ENCODE measurements around the gene ING3. TPM values are rescaled to one million over a fixed set of nuclear protein-coding genes. Genes with fewer than 3 reads are reported as not detected.
A peak's percentile ranks its signal among the peaks of the same experiment; 100 is the strongest.

ING3 gene
- total RNA-seq, 4 donors from 2014 or later, result 12.6 to 19.4 (median 14.9) TPM

DNA sequence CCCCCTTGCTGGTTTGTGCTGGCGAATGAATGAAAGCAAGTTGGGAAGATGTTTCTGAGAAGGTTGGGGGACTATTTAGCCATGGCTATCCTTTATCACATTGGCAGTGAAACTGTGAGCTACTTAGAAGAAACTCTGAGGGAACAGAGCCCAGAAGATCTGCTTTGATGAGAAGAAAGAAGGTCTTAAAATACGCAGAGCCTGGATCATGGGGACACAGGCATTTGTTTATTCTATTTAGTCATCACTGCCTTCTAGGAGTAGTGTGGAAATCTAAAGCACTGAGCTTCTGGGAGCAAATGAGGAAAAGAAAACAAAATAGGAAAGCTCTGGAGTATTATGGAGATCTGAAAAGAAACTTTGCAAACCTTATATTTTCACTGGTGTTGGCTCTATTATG, 66.4 kb downstream of the ING3 start:
- Histone ChIP-seq H3K27ac (replicated peaks in 1 of 4) (peak overlapping the region in 3 of 4 donors; percentile 22 to 48 (median 35)), H3K27me3 (no peaks in the 10 kb centered on the region), H3K9me3 (no peaks in the 10 kb centered on the region), H3K4me3 (no peak overlapping the region), H3K36me3 (no peaks in the 10 kb centered on the region), H3K4me1 (peaks cover 41 to 59% (median 54%) of the 10 kb centered on the region in 4 donors)
- 74% methylated on average over 2 of the region's 2 CpGs for WGBS
- TF ChIP-seq POLR2A (IDR thresholded peaks at IDR 0.05; ENCODE audit: low read depth), result no peak
- no peak for TF ChIP-seq EP300 (IDR thresholded peaks at IDR 0.05)
- TF ChIP-seq POLR2AphosphoS5 (IDR thresholded peaks at IDR 0.05), result peak; percentile 9 to 20
- no peak for TF ChIP-seq CTCF (IDR thresholded peaks at IDR 0.05)
- DNase-seq (ENCODE audit: extremely low spot score), result no peak
- intact Hi-C loops (cut with DNase I), result no loop called here

DNA sequence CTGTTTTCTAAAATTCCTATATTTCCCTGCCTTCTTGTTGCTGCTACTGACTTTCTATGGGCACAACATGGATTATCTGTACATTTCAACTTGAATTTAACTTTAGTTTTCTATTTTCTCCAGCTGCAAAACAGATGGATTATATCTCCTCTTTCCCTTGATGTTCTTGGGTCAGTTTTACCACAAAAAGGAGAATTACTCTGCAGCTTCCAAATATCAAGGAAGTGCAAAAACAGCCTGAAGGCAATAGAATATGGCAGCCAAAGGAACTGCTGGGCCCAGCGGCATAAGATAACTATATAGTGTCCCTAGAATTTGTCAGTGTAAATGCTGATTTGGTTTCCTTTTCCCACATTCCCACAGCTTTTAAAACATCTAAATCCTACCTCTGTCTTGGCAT, 67.0 kb downstream of the ING3 start:
- Histone ChIP-seq H3K4me3 (no peak overlapping the region), H3K4me1 (peaks cover 36 to 57% (median 47%) of the 10 kb centered on the region in 4 donors), H3K9me3 (no peaks in the 10 kb centered on the region), H3K36me3 (no peaks in the 10 kb centered on the region), H3K27me3 (no peaks in the 10 kb centered on the region), H3K27ac (replicated peaks in 1 of 4) (peak overlapping the region in 2 of 4 donors; percentile 22 to 48)
- intact Hi-C loops (cut with DNase I), result no loop called here
- no peak for DNase-seq (ENCODE audit: extremely low spot score)
- TF ChIP-seq EP300 (IDR thresholded peaks at IDR 0.05) (no peak), POLR2AphosphoS5 (IDR thresholded peaks at IDR 0.05) (no peak), POLR2A (IDR thresholded peaks at IDR 0.05; ENCODE audit: low read depth) (no peak), CTCF (IDR thresholded peaks at IDR 0.05) (no peak)
- 81% methylated on average over 1 of the region's 1 CpG for WGBS

- Histone ChIP-seq H3K27me3 (no peaks in the 10 kb centered on the region), H3K36me3 (no peaks in the 10 kb centered on the region), H3K27ac (replicated peaks in 1 of 4) (peak overlapping the region; percentile 20 to 40 (median 22)), H3K9me3 (no peaks in the 10 kb centered on the region), H3K4me3 (no peak overlapping the region), H3K4me1 (peaks cover 38 to 61% (median 52%) of the 10 kb centered on the region in 4 donors)
- TF ChIP-seq POLR2A (IDR thresholded peaks at IDR 0.05; ENCODE audit: low read depth) (no peak), POLR2AphosphoS5 (IDR thresholded peaks at IDR 0.05) (no peak), EP300 (IDR thresholded peaks at IDR 0.05) (no peak), CTCF (IDR thresholded peaks at IDR 0.05) (no peak)
- WGBS, result 64% methylated on average over 2 of the region's 2 CpGs
- intact Hi-C loops (cut with DNase I), result no loop called here
- DNase-seq (ENCODE audit: extremely low spot score), result no peak
Observed at GRCh38 chr7:121019018-121019417, 68.4 kb downstream of the ING3 start.

GRCh38 chr7:121020249-121020988, 69.8 kb downstream of the ING3 start:
- intact Hi-C loops (cut with DNase I), result no loop called here
- Histone ChIP-seq H3K4me1 (peaks cover 49 to 66% (median 60%) of the 10 kb centered on the region in 4 donors), H3K36me3 (no peaks in the 10 kb centered on the region), H3K27me3 (no peaks in the 10 kb centered on the region), H3K4me3 (no peak overlapping the region), H3K9me3 (no peaks in the 10 kb centered on the region), H3K27ac (replicated peaks in 1 of 4) (peak overlapping the region in 3 of 4 donors; percentile 23 to 49 (median 37))
- TF ChIP-seq CTCF (IDR thresholded peaks at IDR 0.05) (no peak), POLR2A (IDR thresholded peaks at IDR 0.05; ENCODE audit: low read depth) (no peak), EP300 (IDR thresholded peaks at IDR 0.05) (no peak), POLR2AphosphoS5 (IDR thresholded peaks at IDR 0.05) (no peak)
- DNase-seq (ENCODE audit: extremely low spot score), result no peak
- 82% methylated on average over 1 of the region's 1 CpG for WGBS

All from esophagus muscularis mucosa (tissue), 4 donors.